HepG2 (cell line): ENCODE data around the gene RALB. TPM values are rescaled to one million over a fixed set of nuclear protein-coding genes. Genes with fewer than 3 reads are reported as not detected.

ENCODE experiments used
- ATAC-seq: fragments of 200-7000 bp; cut with Tn5 transposase; 3 replicates; pipeline ENCODE4 v1.9.1; 2020; ENCODE audit warnings: mild to moderate bottlenecking, moderate library complexity
- BruUV-seq: library from RNA; stranded (reverse); fragments of 400-500 nt; replicated peaks from 2 replicates; lab custom pipeline; 2021; lab: Mats Ljungman, UMichigan
- CTCF ChIA-PET: fragments of 300-600 bp; formaldehyde crosslinking; extraction: SDS; loops from one replicate; lab custom pipeline; 2021; ENCODE audit warnings: low total read pairs, inconsistent platforms, low intra/inter-chr PET ratio; lab: Yijun Ruan, JAX
- POLR2A ChIA-PET: fragments of 350-600 bp; sonication (Branson Sonifier 250); formaldehyde crosslinking; loops from one replicate; lab custom pipeline; 2020; ENCODE audit warnings: antibody characterized with exemption, inconsistent platforms; lab: Yijun Ruan, JAX
- DNase-seq: peaks from one replicate; pipeline ENCODE4 v3.0.0-alpha.2; 2015; ENCODE audit warnings: low spot score
- FAIRE-seq: peaks from 3 replicates; lab custom pipeline; 2011; peaks lifted over from hg19 to GRCh38; lab: Jason Lieb, UNC
- H2AFZ ChIP-seq: one replicate; pipeline ENCODE4 v1.6.1; 2011; ENCODE audit warnings: low read length, inconsistent platforms
- H3K27ac ChIP-seq: fragments of 300-600 bp; 3 replicates; pipeline ENCODE4 v1.8.0; 2011; ENCODE audit warnings: mixed run types, mild to moderate bottlenecking, mixed read lengths, low read length, inconsistent platforms; ENCODE audit not compliant: insufficient read depth; ENCODE audit errors: extremely low read length
- H3K27me3 ChIP-seq, 2 experiments: fragments of 200-600 bp in 1 of 2; 2 replicates in 1 of 2; 3 replicates in 1 of 2; pipeline versions ENCODE4 v1.6.0 to v1.8.0; 2011; ENCODE audit warnings: low read length in 2 of 2, mild to moderate bottlenecking in 2 of 2, moderate library complexity in 2 of 2, inconsistent platforms in 1 of 2; ENCODE audit not compliant: insufficient read depth in 2 of 2, control insufficient read depth in 1 of 2
- H3K36me3 ChIP-seq, 2 experiments: fragments of 200-600 bp in 1 of 2; replicated peaks in 1 of 2; 2 replicates in 1 of 2; 3 replicates in 1 of 2; pipeline versions ENCODE4 v1.5.1 to v1.8.0; 2011; ENCODE audit warnings: low read length in 2 of 2, inconsistent platforms in 1 of 2; ENCODE audit not compliant: insufficient read depth in 2 of 2, control insufficient read depth in 1 of 2
- H3K4me1 ChIP-seq: 2 replicates; pipeline ENCODE4 v1.5.1; 2012; ENCODE audit warnings: low read length, inconsistent platforms; ENCODE audit not compliant: insufficient read depth
- H3K4me2 ChIP-seq: 2 replicates; pipeline ENCODE4 v1.6.0; 2011; ENCODE audit warnings: low read depth, low read length, inconsistent platforms
- H3K4me3 ChIP-seq, 3 experiments: fragments of 200-600 bp in 1 of 3; sonication (generic), shearing (Covaris generic) in 1 of 3; replicated peaks in 1 of 3; 2 replicates each; pipeline ENCODE4 v1.5.1; 2011 to 2016; ENCODE audit warnings: low read length in 3 of 3, inconsistent platforms in 2 of 3, low read depth in 2 of 3, mild to moderate bottlenecking in 2 of 3, control low read depth in 1 of 3, mixed read lengths in 1 of 3; ENCODE audit not compliant: insufficient read depth in 1 of 3
- H3K79me2 ChIP-seq: one replicate; pipeline ENCODE4 v1.6.1; 2011; ENCODE audit warnings: low read length, inconsistent platforms; ENCODE audit not compliant: insufficient read depth
- H3K9ac ChIP-seq: 2 replicates; pipeline ENCODE4 v1.6.0; 2011; ENCODE audit warnings: mild to moderate bottlenecking, low read depth, low read length, inconsistent platforms; ENCODE audit not compliant: insufficient read depth
- H3K9me3 ChIP-seq: 2 replicates; pipeline ENCODE4 v1.5.1; 2012; ENCODE audit warnings: mild to moderate bottlenecking, low read length
- H4K20me1 ChIP-seq: 2 replicates; pipeline ENCODE4 v1.6.0; 2011; ENCODE audit warnings: inconsistent platforms, mild to moderate bottlenecking, low read length, moderate library complexity; ENCODE audit not compliant: insufficient read depth
- ARID3A ChIP-seq: IDR thresholded peaks from 2 replicates; pipeline ENCODE4 v1.6.1; 2012; ENCODE audit warnings: low read depth, low read length, improper control_type of control experiment
- ATF4 ChIP-seq, 2 experiments: fragments of 450-650 bp in 1 of 2; sonication (generic) in 1 of 2; formaldehyde crosslinking; IDR thresholded peaks; 2 replicates each; pipeline versions ENCODE4 v1.5.0 to v1.8.0; 2020 to 2022; ENCODE audit warnings: mild to moderate bottlenecking in 1 of 2, missing genetic modification reagents in 1 of 2
- BHLHE40 ChIP-seq: IDR thresholded peaks from 2 replicates; pipeline ENCODE4 v1.6.1; 2011; ENCODE audit warnings: low read length, improper control_type of control experiment
- ESRRA ChIP-seq: sonication (generic); formaldehyde crosslinking; IDR thresholded peaks from 2 replicates; pipeline ENCODE4 v1.5.1; 2020; ENCODE audit warnings: mild to moderate bottlenecking, low read depth, missing genetic modification reagents
- HOXA9 ChIP-seq: sonication (generic); formaldehyde crosslinking; IDR thresholded peaks from 2 replicates; pipeline ENCODE4 v1.8.1; 2022; ENCODE audit warnings: missing genetic modification reagents, mild to moderate bottlenecking, moderate library complexity, borderline replicate concordance
- SETDB1 ChIP-seq: sonication (generic); formaldehyde crosslinking; IDR thresholded peaks from 2 replicates; pipeline ENCODE4 v1.5.1; 2020; ENCODE audit warnings: missing genetic modification reagents, mild to moderate bottlenecking, borderline replicate concordance
- SOX13 ChIP-seq, 3 experiments: fragments of 450-650 bp in 1 of 3; sonication (generic) in 1 of 3; formaldehyde crosslinking in 1 of 3; IDR thresholded peaks in 2 of 3; conservative IDR thresholded peaks in 1 of 3; 2 replicates each; pipeline versions ENCODE4 v1.5.0 to v1.6.1; 2016 to 2020; ENCODE audit warnings: antibody characterized with exemption in 1 of 3, mild to moderate bottlenecking in 1 of 3, missing compliant biosample characterization in 1 of 3, missing genetic modification reagents in 1 of 3, moderate library complexity in 1 of 3
- SOX6 ChIP-seq, 2 experiments: fragments of 450-650 bp in 1 of 2; sonication (generic) in 1 of 2; formaldehyde crosslinking in 1 of 2; IDR thresholded peaks; 2 replicates each; pipeline versions ENCODE4 v1.4.0 to v1.6.1; 2017 to 2020; ENCODE audit warnings: antibody characterized with exemption in 1 of 2, mild to moderate bottlenecking in 1 of 2, missing genetic modification reagents in 1 of 2
- WGBS: methylation state at CpG from one replicate; pipeline ENCODE4 v1.1.6; 2017; ENCODE audit warnings: low lambda C conversion rate; 5-methylcytosine and 5-hydroxymethylcytosine counted together
- in situ Hi-C: cut with HindIII; loops from 2 replicates; pipeline ENCODE4 v1.10.0; 2017; ENCODE audit warnings: low pct_unique_long_range_greater_than_20kb; ENCODE audit not compliant: extremely low pct_ligation_motif_present
- intact Hi-C: fragments of 100-400 bp; cut with micrococcal nuclease; formaldehyde crosslinking; loops from one replicate; pipeline ENCODE4 v1.10.0; 2022; ENCODE audit not compliant: unreplicated experiment
- polyA plus RNA-seq, 8 experiments: library from polyadenylated mRNA; depleted of rRNA in 3 of 8; stranded (reverse) in 7 of 8; unstranded in 1 of 8; fragments of >200 nt; fragmentation: Illumina TruSeq in 4 of 8; extraction: Trizol in 4 of 8; gene quantifications; 2 replicates each; pipeline versions ENCODE4 v1.2.1 to v1.2.3, GENCODE V29; 2011 to 2016; ENCODE audit warnings: low read depth in 4 of 8, missing spikeins in 1 of 8, mixed read lengths in 1 of 8; ENCODE audit not compliant: insufficient read depth in 1 of 8
- total RNA-seq, 5 experiments: library from RNA; depleted of rRNA; stranded (reverse); fragments of >200 nt; fragmentation: Illumina TruSeq; extraction: Trizol; gene quantifications; 2 replicates each; pipeline ENCODE4 v1.2.3, GENCODE V29; 2016; ENCODE audit warnings: low read depth in 1 of 5

The RALB gene
- total and polyA plus RNA-seq, 2 of the 13 experiments (the other 11 are each of a cell fraction or from before 2014, with no cell fraction given): 37.8 to 43.2 TPM

GRCh38 chr2:120330946-120331822 is 78.5 kb downstream of the RALB start:
- H4K20me1 ChIP-seq: no peaks in the 10 kb centered on the region
- no peak for TF ChIP-seq SETDB1 (CRISPR knock-in tag)
- TF ChIP-seq BHLHE40: 0 out of 2 replicates have a peak, but pooled peaks have one; percentile 6
- TF ChIP-seq, all 625 proteins: peak for 1
- 47% methylated on average over 19 of the region's 24 CpGs for WGBS
- no TSS peak for BruUV-seq
- no peaks in the 10 kb centered on the region for H3K9me3 ChIP-seq
- DNase-seq (no peak), FAIRE-seq (no peak), ATAC-seq (no peak)
- no peak overlapping the region for H3K27ac ChIP-seq
- H3K27me3 ChIP-seq: peaks cover 3 to 83% of the 10 kb centered on the region in 2 experiments; a peak in 4 of 5 replicates
- H3K4me3 ChIP-seq: no peak overlapping the region
- CTCF ChIA-PET: no interaction called here
- no peak overlapping the region for H3K9ac ChIP-seq
- no peaks in the 10 kb centered on the region for H3K36me3 ChIP-seq
- H3K79me2 ChIP-seq: no peaks in the 10 kb centered on the region
- no peak overlapping the region for H3K4me2 ChIP-seq
- POLR2A ChIA-PET: interaction anchor here (0.8 kb wide), 1 partner anchor 135 kb away, joined by 3 read pairs; no protein-coding TSS in a partner anchor
- H3K4me1 ChIP-seq: peaks cover 14% of the 10 kb centered on the region
- in situ Hi-C loops: loop anchor here (10.0 kb wide), 1 partner anchor 744 kb away; no protein-coding TSS in a partner anchor
- H2AFZ ChIP-seq: no peak overlapping the region
- intact Hi-C loops: no loop called here

- no peak for FAIRE-seq
- H3K79me2 ChIP-seq: no peaks in the 10 kb centered on the region
- no peak for ATAC-seq
- H3K4me3 ChIP-seq: no peak overlapping the region
- in situ Hi-C loops: loop anchor here (10.0 kb wide), 1 partner anchor 743 kb away; no protein-coding TSS in a partner anchor
- H3K9me3 ChIP-seq: no peaks in the 10 kb centered on the region
- no peak overlapping the region for H2AFZ ChIP-seq
- DNase-seq: peak; percentile 48
- H3K4me2 ChIP-seq: no peak overlapping the region
- no peaks in the 10 kb centered on the region for H3K36me3 ChIP-seq
- WGBS: 2% methylated on average over 4 of the region's 4 CpGs
- peaks cover 6 to 85% of the 10 kb centered on the region in 2 experiments; a peak in 4 of 5 replicates for H3K27me3 ChIP-seq
- BruUV-seq: no TSS peak
- POLR2A ChIA-PET: interaction anchor here (0.8 kb wide), 1 partner anchor 134 kb away, joined by 3 read pairs; no protein-coding TSS in a partner anchor
- H4K20me1 ChIP-seq: no peaks in the 10 kb centered on the region
- H3K9ac ChIP-seq: no peak overlapping the region
- CTCF ChIA-PET: no interaction called here
- H3K27ac ChIP-seq: no peak overlapping the region
- intact Hi-C loops: no loop called here
- H3K4me1 ChIP-seq: peaks cover 14% of the 10 kb centered on the region
- no peak for TF ChIP-seq HOXA9 (CRISPR knock-in tag)
- no peak for TF ChIP-seq ESRRA (CRISPR knock-in tag)
- no peak for TF ChIP-seq ARID3A
- no peak for TF ChIP-seq SOX6 (IDR thresholded peaks at IDR 0.05)
- 0 out of 2 replicates have a peak, but pooled peaks have one; percentile 19 for TF ChIP-seq SOX6 (CRISPR knock-in tag; IDR thresholded peaks at IDR 0.05)
- peak in 1 of 2 experiments; percentile 90; a peak in 2 of 4 replicates for TF ChIP-seq ATF4 (CRISPR knock-in tag; IDR thresholded peaks at IDR 0.05)
- TF ChIP-seq SOX13 (IDR thresholded peaks at IDR 0.05): no peak
- TF ChIP-seq SOX13 (CRISPR knock-in tag; conservative IDR thresholded peaks at IDR 0.05 in 1 of 2, IDR thresholded peaks at IDR 0.05 in 1 of 2): peak in 1 of 2 experiments; percentile 17; a peak in 1 of 4 replicates
Measured at GRCh38 chr2:120331903-120332302, 79.3 kb downstream of the RALB start.
